ENCODE data around the gene DENND11.

The DENND11 gene

GRCh38 chr7:141702047-141702567, at the start of gene DENND11:
DENND11 (minus strand) TSS chr7:141702166; CDS start chr7:141702153, 13 bp downstream.
- H3K27ac Mint-ChIP-seq, result peak within 1 kb of the TSS; percentile 80
- no peaks in the 10 kb centered on the region for H3K9me3 Mint-ChIP-seq
- DNase-seq (ENCODE audit: low spot score), result peak; percentile 48
- peaks cover 3% of the 10 kb centered on the region for H3K36me3 Mint-ChIP-seq (ENCODE audit: low read depth)
- peaks cover 35% of the 10 kb centered on the region for H3K4me1 Mint-ChIP-seq (ENCODE audit: low read depth)
- peaks cover 21% of the 10 kb centered on the region for H3K27me3 Mint-ChIP-seq (ENCODE audit: low read depth)
- peak within 1 kb of the TSS; percentile 69 for H3K4me3 Mint-ChIP-seq

- Mint-ChIP-seq H3K4me1 (ENCODE audit: low read depth) (peaks cover 2% of the 10 kb centered on the region), H3K27me3 (ENCODE audit: low read depth) (no peaks in the 10 kb centered on the region), H3K27ac (no peak overlapping the region), H3K9me3 (peaks cover 34% of the 10 kb centered on the region), H3K36me3 (ENCODE audit: low read depth) (peaks cover 71% of the 10 kb centered on the region), H3K4me3 (no peak overlapping the region)
- no peak for DNase-seq (ENCODE audit: low spot score)
These were observed 46.4 kb upstream of the DENND11 start for GRCh38 chr7:141748396-141748795.

GRCh38 chr7:141744131-141744530, 42.2 kb upstream of the DENND11 start:
- DNase-seq (ENCODE audit: low spot score), result no peak
- H3K9me3 Mint-ChIP-seq, result no peaks in the 10 kb centered on the region
- no peak overlapping the region for H3K4me3 Mint-ChIP-seq
- H3K4me1 Mint-ChIP-seq (ENCODE audit: low read depth), result peaks cover 18% of the 10 kb centered on the region
- H3K27ac Mint-ChIP-seq, result no peak overlapping the region
- peaks cover 56% of the 10 kb centered on the region for H3K36me3 Mint-ChIP-seq (ENCODE audit: low read depth)
- H3K27me3 Mint-ChIP-seq (ENCODE audit: low read depth), result no peaks in the 10 kb centered on the region

GRCh38 chr7:141742229-141742628, 40.3 kb upstream of the DENND11 start:
- H3K36me3 Mint-ChIP-seq (ENCODE audit: low read depth), result peaks cover 55% of the 10 kb centered on the region
- no peak for DNase-seq (ENCODE audit: low spot score)
- no peaks in the 10 kb centered on the region for H3K9me3 Mint-ChIP-seq
- H3K4me1 Mint-ChIP-seq (ENCODE audit: low read depth), result peaks cover 23% of the 10 kb centered on the region
- H3K4me3 Mint-ChIP-seq, result no peak overlapping the region
- H3K27me3 Mint-ChIP-seq (ENCODE audit: low read depth), result no peaks in the 10 kb centered on the region
- no peak overlapping the region for H3K27ac Mint-ChIP-seq

- Mint-ChIP-seq H3K4me1 (ENCODE audit: low read depth) (peaks cover 28% of the 10 kb centered on the region), H3K4me3 (peak overlapping the region; percentile 99), H3K36me3 (ENCODE audit: low read depth) (peaks cover 40% of the 10 kb centered on the region), H3K27me3 (ENCODE audit: low read depth) (no peaks in the 10 kb centered on the region), H3K9me3 (no peaks in the 10 kb centered on the region), H3K27ac (peak overlapping the region; percentile 80)
- DNase-seq (ENCODE audit: low spot score), result no peak
These were observed 37.3 kb upstream of the DENND11 start for GRCh38 chr7:141739250-141739649.

- H3K36me3 Mint-ChIP-seq (ENCODE audit: low read depth), result peaks cover 34% of the 10 kb centered on the region
- peak overlapping the region; percentile 99 for H3K4me3 Mint-ChIP-seq
- no peak for DNase-seq (ENCODE audit: low spot score)
- no peaks in the 10 kb centered on the region for H3K9me3 Mint-ChIP-seq
- H3K4me1 Mint-ChIP-seq (ENCODE audit: low read depth), result peaks cover 26% of the 10 kb centered on the region
- no peaks in the 10 kb centered on the region for H3K27me3 Mint-ChIP-seq (ENCODE audit: low read depth)
- H3K27ac Mint-ChIP-seq, result peak overlapping the region; percentile 99
These were observed 36.6 kb upstream of the DENND11 start for GRCh38 chr7:141738592-141739013.

- DNase-seq (ENCODE audit: low spot score), result peak; percentile 92
- Mint-ChIP-seq H3K9me3 (no peaks in the 10 kb centered on the region), H3K4me1 (ENCODE audit: low read depth) (peaks cover 26% of the 10 kb centered on the region), H3K27ac (peak within 1 kb of the TSS; percentile 99), H3K27me3 (ENCODE audit: low read depth) (no peaks in the 10 kb centered on the region), H3K36me3 (ENCODE audit: low read depth) (peaks cover 28% of the 10 kb centered on the region), H3K4me3 (peak within 1 kb of the TSS; percentile 99)
These were observed 36.0 kb upstream of the DENND11 start, which contains the start of gene SSBP1 for GRCh38 chr7:141737836-141738591. SSBP1 (plus strand) TSS chr7:141738358; CDS start chr7:141739167, 809 bp downstream.

GRCh38 chr7:141737118-141737835, 35.3 kb upstream of the DENND11 start:
- Mint-ChIP-seq H3K4me3 (peak overlapping the region; percentile 99), H3K36me3 (ENCODE audit: low read depth) (peaks cover 24% of the 10 kb centered on the region), H3K4me1 (ENCODE audit: low read depth) (peaks cover 26% of the 10 kb centered on the region), H3K27me3 (ENCODE audit: low read depth) (no peaks in the 10 kb centered on the region), H3K9me3 (no peaks in the 10 kb centered on the region), H3K27ac (peak overlapping the region; percentile 99)
- DNase-seq (ENCODE audit: low spot score), result no peak

- no peaks in the 10 kb centered on the region for H3K36me3 Mint-ChIP-seq (ENCODE audit: low read depth)
- H3K4me1 Mint-ChIP-seq (ENCODE audit: low read depth), result peaks cover 3% of the 10 kb centered on the region
- no peaks in the 10 kb centered on the region for H3K27me3 Mint-ChIP-seq (ENCODE audit: low read depth)
- no peaks in the 10 kb centered on the region for H3K9me3 Mint-ChIP-seq
- no peak for DNase-seq (ENCODE audit: low spot score)
- H3K27ac Mint-ChIP-seq, result peak overlapping the region; percentile 22
- H3K4me3 Mint-ChIP-seq, result no peak overlapping the region
These were observed 29.6 kb upstream of the DENND11 start for GRCh38 chr7:141731476-141732149.

GRCh38 chr7:141729020-141729419, 27.1 kb upstream of the DENND11 start:
- H3K9me3 Mint-ChIP-seq, result no peaks in the 10 kb centered on the region
- no peak overlapping the region for H3K4me3 Mint-ChIP-seq
- no peak overlapping the region for H3K27ac Mint-ChIP-seq
- H3K27me3 Mint-ChIP-seq (ENCODE audit: low read depth), result no peaks in the 10 kb centered on the region
- H3K36me3 Mint-ChIP-seq (ENCODE audit: low read depth), result no peaks in the 10 kb centered on the region
- H3K4me1 Mint-ChIP-seq (ENCODE audit: low read depth), result no peaks in the 10 kb centered on the region
- DNase-seq (ENCODE audit: low spot score), result no peak

GRCh38 chr7:141722529-141722928, 20.6 kb upstream of the DENND11 start:
- peaks cover 5% of the 10 kb centered on the region for H3K4me1 Mint-ChIP-seq (ENCODE audit: low read depth)
- no peak for DNase-seq (ENCODE audit: low spot score)
- no peak overlapping the region for H3K4me3 Mint-ChIP-seq
- H3K27ac Mint-ChIP-seq, result no peak overlapping the region
- H3K36me3 Mint-ChIP-seq (ENCODE audit: low read depth), result no peaks in the 10 kb centered on the region
- no peaks in the 10 kb centered on the region for H3K9me3 Mint-ChIP-seq
- H3K27me3 Mint-ChIP-seq (ENCODE audit: low read depth), result peaks cover under 1% of the 10 kb centered on the region

GRCh38 chr7:141717450-141717849, 15.5 kb upstream of the DENND11 start:
- H3K36me3 Mint-ChIP-seq (ENCODE audit: low read depth), result no peaks in the 10 kb centered on the region
- no peak overlapping the region for H3K27ac Mint-ChIP-seq
- H3K9me3 Mint-ChIP-seq, result no peaks in the 10 kb centered on the region
- peaks cover 7% of the 10 kb centered on the region for H3K4me1 Mint-ChIP-seq (ENCODE audit: low read depth)
- H3K4me3 Mint-ChIP-seq, result no peak overlapping the region
- peaks cover 4% of the 10 kb centered on the region for H3K27me3 Mint-ChIP-seq (ENCODE audit: low read depth)
- DNase-seq (ENCODE audit: low spot score), result no peak

- no peaks in the 10 kb centered on the region for H3K36me3 Mint-ChIP-seq (ENCODE audit: low read depth)
- peaks cover 4% of the 10 kb centered on the region for H3K27me3 Mint-ChIP-seq (ENCODE audit: low read depth)
- DNase-seq (ENCODE audit: low spot score), result no peak
- H3K4me3 Mint-ChIP-seq, result no peak overlapping the region
- H3K4me1 Mint-ChIP-seq (ENCODE audit: low read depth), result peaks cover 11% of the 10 kb centered on the region
- H3K9me3 Mint-ChIP-seq, result no peaks in the 10 kb centered on the region
- H3K27ac Mint-ChIP-seq, result no peak overlapping the region
These were observed 14.1 kb upstream of the DENND11 start for GRCh38 chr7:141715794-141716689.

All from T-helper 2 cell treated with Interferon-gamma antibody and Interleukin-4, amounts not matched to agents 5 μg/mL and 100 μg/mL, for 36 hours (primary cell).